Prostate gland (tissue), 2 donors: Measurements from ENCODE around the gene ZNF496.

Source experiments
- POLR2A ChIP-seq: fragments of 450-650 bp; IDR thresholded peaks from one replicate; pipeline ENCODE4 v1.6.1; 2016; ENCODE audit warnings: antibody characterized with exemption, mild to moderate bottlenecking
- TF ChIP-seq, protein P1 (sequence below), 4 experiments: fragments of 200-600 bp in 2 of 4; fragments of 450-650 bp in 2 of 4; sonication (generic) in 2 of 4; IDR thresholded peaks; 1 replicate in 3 of 4; 2 replicates in 1 of 4; pipeline ENCODE4 v1.5.1; 2016 to 2019; ENCODE audit warnings: antibody characterized with exemption in 4 of 4, mild to moderate bottlenecking in 2 of 4, moderate library complexity in 2 of 4

DNA sequence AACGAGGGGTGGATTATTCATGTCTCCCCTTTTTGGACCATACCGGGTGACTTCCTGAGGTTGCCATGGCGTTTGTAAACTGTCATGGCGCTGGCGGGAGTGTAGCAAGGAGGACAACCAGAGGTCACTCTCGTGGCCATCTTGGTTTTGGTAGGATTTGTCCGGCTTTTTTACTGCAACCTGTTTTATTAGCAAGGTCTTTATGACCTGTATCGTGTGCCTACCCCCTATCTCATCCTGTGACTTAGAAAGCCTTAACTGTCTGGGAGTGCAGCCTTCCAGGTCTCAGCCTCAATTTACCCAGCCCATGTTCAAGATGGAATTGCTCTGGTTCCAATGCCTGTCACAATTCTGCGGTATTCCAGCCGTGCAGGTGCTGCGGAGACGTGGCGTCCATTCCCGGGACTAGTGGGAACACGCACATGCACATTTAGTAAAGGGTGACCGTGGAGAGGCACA, 40.2 kb upstream of the ZNF496 start:
- TF ChIP-seq, protein P1, sequence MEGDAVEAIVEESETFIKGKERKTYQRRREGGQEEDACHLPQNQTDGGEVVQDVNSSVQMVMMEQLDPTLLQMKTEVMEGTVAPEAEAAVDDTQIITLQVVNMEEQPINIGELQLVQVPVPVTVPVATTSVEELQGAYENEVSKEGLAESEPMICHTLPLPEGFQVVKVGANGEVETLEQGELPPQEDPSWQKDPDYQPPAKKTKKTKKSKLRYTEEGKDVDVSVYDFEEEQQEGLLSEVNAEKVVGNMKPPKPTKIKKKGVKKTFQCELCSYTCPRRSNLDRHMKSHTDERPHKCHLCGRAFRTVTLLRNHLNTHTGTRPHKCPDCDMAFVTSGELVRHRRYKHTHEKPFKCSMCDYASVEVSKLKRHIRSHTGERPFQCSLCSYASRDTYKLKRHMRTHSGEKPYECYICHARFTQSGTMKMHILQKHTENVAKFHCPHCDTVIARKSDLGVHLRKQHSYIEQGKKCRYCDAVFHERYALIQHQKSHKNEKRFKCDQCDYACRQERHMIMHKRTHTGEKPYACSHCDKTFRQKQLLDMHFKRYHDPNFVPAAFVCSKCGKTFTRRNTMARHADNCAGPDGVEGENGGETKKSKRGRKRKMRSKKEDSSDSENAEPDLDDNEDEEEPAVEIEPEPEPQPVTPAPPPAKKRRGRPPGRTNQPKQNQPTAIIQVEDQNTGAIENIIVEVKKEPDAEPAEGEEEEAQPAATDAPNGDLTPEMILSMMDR (IDR thresholded peaks at IDR 0.05), result no peak
- TF ChIP-seq POLR2A, result no peak
